Gastroesophageal sphincter (tissue), 3 donors: ENCODE measurements around the gene INSIG1.

ENCODE experiments used
- CTCF ChIP-seq, 4 experiments: fragments of 200-600 bp in 2 of 4; fragments of 450-650 bp in 2 of 4; sonication (generic) in 1 of 4; IDR thresholded peaks; one replicate each; pipeline ENCODE4 v1.5.1; 2017 to 2019; ENCODE audit warnings: antibody characterized with exemption in 4 of 4, mild to moderate bottlenecking in 2 of 4, moderate library complexity in 2 of 4
- EP300 ChIP-seq: sonication (generic); formaldehyde crosslinking; IDR thresholded peaks from one replicate; pipeline ENCODE4 v1.6.1; 2017; ENCODE audit warnings: antibody characterized with exemption, mild to moderate bottlenecking
- POLR2AphosphoS5 ChIP-seq: sonication (generic); formaldehyde crosslinking; IDR thresholded peaks from one replicate; pipeline ENCODE4 v1.6.1; 2017; ENCODE audit warnings: antibody characterized with exemption

GRCh38 chr7:155291729-155292128, 5.9 kb upstream of the INSIG1 start:
- TF ChIP-seq CTCF (IDR thresholded peaks at IDR 0.05): no peak
- no peak for TF ChIP-seq POLR2AphosphoS5
- TF ChIP-seq EP300: no peak
